Endothelial cell (in vitro differentiated cells): ENCODE measurements around the gene BCAN. TPM values are rescaled to one million over a fixed set of nuclear protein-coding genes. Genes with fewer than 3 reads are reported as not detected.
A peak's percentile ranks its signal among the peaks of the same experiment; 100 is the strongest.
"Not testable (repeated sequence)": the region's sequence is repeated elsewhere in the genome, so short reads cannot be mapped to it uniquely, and the experiment has no call there.

Source experiments
- DNase-seq: peaks from one replicate; pipeline ENCODE4 v3.0.0; 2021; ENCODE audit warnings: low spot score
- H3K27ac Mint-ChIP-seq: one replicate; pipeline ENCODE4 v1.8.0; 2021; ENCODE audit warnings: mixed read lengths, inconsistent platforms; ENCODE audit not compliant: unreplicated experiment
- H3K27me3 Mint-ChIP-seq: one replicate; pipeline ENCODE4 v1.8.0; 2021; ENCODE audit warnings: mild to moderate bottlenecking, moderate library complexity, mixed read lengths, inconsistent platforms; ENCODE audit not compliant: unreplicated experiment
- H3K36me3 Mint-ChIP-seq: one replicate; pipeline ENCODE4 v1.8.0; 2021; ENCODE audit warnings: mild to moderate bottlenecking, low read depth, mixed read lengths, inconsistent platforms; ENCODE audit not compliant: unreplicated experiment
- H3K4me1 Mint-ChIP-seq: one replicate; pipeline ENCODE4 v1.8.0; 2021; ENCODE audit warnings: mild to moderate bottlenecking, mixed read lengths, inconsistent platforms; ENCODE audit not compliant: unreplicated experiment
- H3K4me3 Mint-ChIP-seq: one replicate; pipeline ENCODE4 v1.8.0; 2021; ENCODE audit warnings: mild to moderate bottlenecking, mixed read lengths, inconsistent platforms; ENCODE audit not compliant: unreplicated experiment
- H3K9me3 Mint-ChIP-seq: one replicate; pipeline ENCODE4 v1.8.0; 2021; ENCODE audit warnings: mixed read lengths, inconsistent platforms; ENCODE audit not compliant: unreplicated experiment
- total RNA-seq: library from RNA; stranded (reverse); fragmentation: NEBNext Ultra II Directional; extraction: Animal tissue kit (Norgen Biotek cat#: 25700); gene quantifications from one replicate; pipeline ENCODE4 v1.2.1, GENCODE V29; 2021; ENCODE audit not compliant: unreplicated experiment
- TF ChIP-seq, protein P1 (sequence below): fragments of 200-600 bp; sonication (generic); IDR thresholded peaks from one replicate; pipeline ENCODE4 v1.5.0; 2021; ENCODE audit warnings: antibody characterized with exemption; ENCODE audit not compliant: unreplicated experiment

Gene BCAN
- total RNA-seq, 1 donor from 2014 or later = 0.46 TPM

DNA sequence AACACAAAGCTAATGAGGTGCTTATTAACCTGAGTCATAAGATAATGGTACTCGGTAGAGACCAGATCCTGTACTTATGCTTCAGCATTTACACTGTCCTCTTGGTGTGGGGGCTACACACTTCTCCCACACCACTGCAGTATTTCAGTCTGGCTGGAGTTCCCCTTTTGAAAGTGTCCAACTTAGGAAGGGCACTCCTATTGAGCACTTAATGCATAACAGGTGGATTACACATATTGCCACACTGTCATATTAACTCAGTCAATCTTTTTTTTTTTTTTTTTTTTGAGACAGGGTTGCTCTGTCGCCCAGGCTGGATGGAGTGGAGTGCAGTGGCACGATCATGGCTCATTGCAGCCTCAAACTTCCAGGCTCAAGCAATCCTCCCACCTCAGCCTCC lies 42.1 kb upstream of the BCAN start:
- no peak for DNase-seq
- Mint-ChIP-seq H3K36me3 (peaks cover 20% of the 10 kb centered on the region), H3K4me3 (no peak overlapping the region), H3K4me1 (peaks cover 23% of the 10 kb centered on the region), H3K9me3 (no peaks in the 10 kb centered on the region), H3K27ac (no peak overlapping the region), H3K27me3 (peaks cover 3% of the 10 kb centered on the region)
- TF ChIP-seq, protein P1, sequence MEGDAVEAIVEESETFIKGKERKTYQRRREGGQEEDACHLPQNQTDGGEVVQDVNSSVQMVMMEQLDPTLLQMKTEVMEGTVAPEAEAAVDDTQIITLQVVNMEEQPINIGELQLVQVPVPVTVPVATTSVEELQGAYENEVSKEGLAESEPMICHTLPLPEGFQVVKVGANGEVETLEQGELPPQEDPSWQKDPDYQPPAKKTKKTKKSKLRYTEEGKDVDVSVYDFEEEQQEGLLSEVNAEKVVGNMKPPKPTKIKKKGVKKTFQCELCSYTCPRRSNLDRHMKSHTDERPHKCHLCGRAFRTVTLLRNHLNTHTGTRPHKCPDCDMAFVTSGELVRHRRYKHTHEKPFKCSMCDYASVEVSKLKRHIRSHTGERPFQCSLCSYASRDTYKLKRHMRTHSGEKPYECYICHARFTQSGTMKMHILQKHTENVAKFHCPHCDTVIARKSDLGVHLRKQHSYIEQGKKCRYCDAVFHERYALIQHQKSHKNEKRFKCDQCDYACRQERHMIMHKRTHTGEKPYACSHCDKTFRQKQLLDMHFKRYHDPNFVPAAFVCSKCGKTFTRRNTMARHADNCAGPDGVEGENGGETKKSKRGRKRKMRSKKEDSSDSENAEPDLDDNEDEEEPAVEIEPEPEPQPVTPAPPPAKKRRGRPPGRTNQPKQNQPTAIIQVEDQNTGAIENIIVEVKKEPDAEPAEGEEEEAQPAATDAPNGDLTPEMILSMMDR = peak; percentile 30

- peaks cover 11% of the 10 kb centered on the region for H3K36me3 Mint-ChIP-seq
- peak overlapping the region; percentile 98 for H3K27ac Mint-ChIP-seq
- H3K4me3 Mint-ChIP-seq = peak overlapping the region; percentile 100
- H3K27me3 Mint-ChIP-seq = peaks cover 3% of the 10 kb centered on the region
- DNase-seq = no peak
- no peaks in the 10 kb centered on the region for H3K9me3 Mint-ChIP-seq
- H3K4me1 Mint-ChIP-seq = peaks cover 20% of the 10 kb centered on the region
- TF ChIP-seq, protein P1 = no peak
Measured at GRCh38 chr1:156600733-156601121, 41.2 kb upstream of the BCAN start.

- Mint-ChIP-seq H3K36me3 (peaks cover 7% of the 10 kb centered on the region), H3K27me3 (peaks cover 3% of the 10 kb centered on the region), H3K27ac (peak within 1 kb of the TSS; percentile 98), H3K9me3 (no peaks in the 10 kb centered on the region), H3K4me3 (peak within 1 kb of the TSS; percentile 100), H3K4me1 (peaks cover 20% of the 10 kb centered on the region)
- peak; percentile 74 for DNase-seq
- TF ChIP-seq, protein P1 = no peak
Measured at GRCh38 chr1:156601122-156601830, 40.6 kb upstream of the BCAN start, which contains the start of gene GPATCH4. TSS of gene GPATCH4 (minus strand) at chr1:156601479.

GRCh38 chr1:156601892-156602291 lies 40.0 kb upstream of the BCAN start:
- DNase-seq = no peak
- Mint-ChIP-seq H3K27me3 (peaks cover 3% of the 10 kb centered on the region), H3K27ac (peak overlapping the region; percentile 98), H3K4me3 (peak overlapping the region; percentile 100), H3K9me3 (no peaks in the 10 kb centered on the region), H3K36me3 (peaks cover 4% of the 10 kb centered on the region), H3K4me1 (peaks cover 20% of the 10 kb centered on the region)
- TF ChIP-seq, protein P1 = no peak

- peaks cover 3% of the 10 kb centered on the region for H3K27me3 Mint-ChIP-seq
- no peak for DNase-seq
- TF ChIP-seq, protein P1 = peak; percentile 21
- no peak overlapping the region for H3K4me3 Mint-ChIP-seq
- peaks cover 20% of the 10 kb centered on the region for H3K4me1 Mint-ChIP-seq
- peak overlapping the region; percentile 30 for H3K27ac Mint-ChIP-seq
- H3K9me3 Mint-ChIP-seq = no peaks in the 10 kb centered on the region
- no peaks in the 10 kb centered on the region for H3K36me3 Mint-ChIP-seq
Measured at GRCh38 chr1:156602557-156602993, 39.3 kb upstream of the BCAN start.

GRCh38 chr1:156607344-156607743 lies 34.6 kb upstream of the BCAN start:
- not testable (repeated sequence) for H3K27ac Mint-ChIP-seq, DNase-seq, H3K4me1 Mint-ChIP-seq, H3K9me3 Mint-ChIP-seq, H3K36me3 Mint-ChIP-seq, H3K4me3 Mint-ChIP-seq, H3K27me3 Mint-ChIP-seq
